ENCODE data around the gene GARRE1.
"Not testable (repeated sequence)": the region's sequence is repeated elsewhere in the genome, so short reads cannot be mapped to it uniquely, and the experiment has no call there.

GARRE1 gene, protein sequence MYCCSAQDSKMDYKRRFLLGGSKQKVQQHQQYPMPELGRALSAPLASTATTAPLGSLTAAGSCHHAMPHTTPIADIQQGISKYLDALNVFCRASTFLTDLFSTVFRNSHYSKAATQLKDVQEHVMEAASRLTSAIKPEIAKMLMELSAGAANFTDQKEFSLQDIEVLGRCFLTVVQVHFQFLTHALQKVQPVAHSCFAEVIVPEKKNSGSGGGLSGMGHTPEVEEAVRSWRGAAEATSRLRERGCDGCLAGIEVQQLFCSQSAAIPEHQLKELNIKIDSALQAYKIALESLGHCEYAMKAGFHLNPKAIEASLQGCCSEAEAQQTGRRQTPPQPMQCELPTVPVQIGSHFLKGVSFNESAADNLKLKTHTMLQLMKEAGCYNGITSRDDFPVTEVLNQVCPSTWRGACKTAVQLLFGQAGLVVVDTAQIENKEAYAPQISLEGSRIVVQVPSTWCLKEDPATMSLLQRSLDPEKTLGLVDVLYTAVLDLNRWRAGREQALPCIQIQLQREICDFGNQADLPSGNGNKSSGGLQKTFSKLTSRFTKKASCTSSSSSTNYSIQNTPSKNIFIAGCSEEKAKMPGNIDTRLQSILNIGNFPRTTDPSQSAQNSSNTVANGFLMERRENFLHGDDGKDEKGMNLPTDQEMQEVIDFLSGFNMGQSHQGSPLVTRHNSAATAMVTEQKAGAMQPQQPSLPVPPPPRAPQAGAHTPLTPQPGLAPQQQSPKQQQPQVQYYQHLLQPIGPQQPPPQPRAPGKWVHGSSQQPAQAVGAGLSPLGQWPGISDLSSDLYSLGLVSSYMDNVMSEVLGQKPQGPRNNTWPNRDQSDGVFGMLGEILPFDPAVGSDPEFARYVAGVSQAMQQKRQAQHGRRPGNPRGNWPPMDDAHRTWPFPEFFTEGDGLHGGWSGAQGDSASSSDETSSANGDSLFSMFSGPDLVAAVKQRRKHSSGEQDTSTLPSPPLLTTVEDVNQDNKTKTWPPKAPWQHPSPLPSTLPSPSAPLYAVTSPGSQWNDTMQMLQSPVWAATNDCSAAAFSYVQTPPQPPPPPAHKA (N-terminal part only)

GRCh38 chr19:34254046-34254697 is at the start of gene GARRE1:
Gene GARRE1 (plus strand): TSS chr19:34254554. CDS start chr19:34300474, 45,920 bp downstream.
- DNase-seq (ENCODE audit: low spot score), result peak; percentile 83

DNA sequence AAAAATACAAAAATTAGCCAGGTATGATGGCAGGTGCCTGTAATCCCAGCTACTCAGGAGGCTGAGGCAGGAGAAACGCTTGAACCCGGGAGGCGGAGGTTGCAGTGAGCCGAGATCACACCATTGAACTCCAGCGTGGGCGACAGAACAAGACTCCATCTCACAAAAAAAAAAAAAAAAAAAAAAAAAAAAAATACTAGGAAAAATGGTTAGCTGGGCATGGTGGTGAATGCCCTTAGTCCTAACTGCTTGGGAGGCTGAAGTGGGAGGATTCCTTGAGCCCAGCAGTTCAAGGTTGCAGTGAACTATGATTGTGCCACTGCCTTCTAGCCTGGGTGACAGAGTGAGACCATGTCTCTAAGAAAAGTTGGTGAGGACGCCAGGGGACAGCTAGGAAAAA is 49.0 kb upstream of the GARRE1 start:
- DNase-seq (ENCODE audit: low spot score), result not testable (repeated sequence)

DNA sequence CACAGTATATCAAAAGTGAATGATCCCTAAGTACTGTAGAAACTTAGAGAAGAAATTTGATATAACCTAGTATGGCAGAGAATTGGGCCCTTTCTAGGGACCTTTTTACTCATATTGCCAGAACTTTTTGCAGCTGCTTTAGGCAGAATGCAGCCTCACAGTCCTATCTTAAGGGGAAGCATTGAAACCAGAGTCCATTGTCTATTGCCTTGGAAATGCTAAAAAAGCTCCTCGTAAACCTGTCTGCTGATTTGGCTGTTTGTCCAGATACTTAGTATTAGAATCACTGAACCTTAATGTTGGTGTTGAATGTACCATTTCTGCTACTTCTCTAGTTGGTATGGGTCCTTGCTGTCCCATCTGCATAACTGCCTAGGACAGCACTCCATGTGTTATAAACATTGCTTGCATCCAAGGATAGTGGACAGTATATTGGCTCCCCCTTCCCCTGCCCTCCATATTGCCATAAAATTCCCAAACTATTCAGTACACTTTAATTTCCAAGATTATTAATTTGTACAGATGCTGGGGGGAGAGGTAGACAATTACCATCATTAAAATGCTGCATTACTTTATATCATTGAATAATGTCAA is 46.0 kb upstream of the GARRE1 start:
- no peak for DNase-seq (ENCODE audit: low spot score)

DNA sequence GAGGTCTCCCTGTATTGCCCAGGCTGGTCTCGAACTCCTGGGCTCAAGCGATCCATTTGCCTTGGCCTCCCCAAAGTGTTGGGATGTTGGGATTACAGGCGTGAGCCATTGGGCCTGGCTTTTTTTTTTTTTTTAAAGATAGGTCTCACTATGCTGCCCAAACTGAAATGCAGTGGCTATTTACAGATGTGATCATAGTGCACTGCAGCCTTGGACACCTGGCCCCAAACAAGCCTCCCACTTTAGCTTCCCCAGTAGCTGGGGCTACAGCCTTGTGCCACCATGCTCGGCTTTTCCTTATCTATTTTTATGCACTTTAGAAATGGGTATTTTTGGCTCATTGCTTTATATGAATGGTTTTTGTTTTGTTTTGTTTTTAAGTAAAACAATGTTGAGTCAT is 44.6 kb upstream of the GARRE1 start:
- DNase-seq (ENCODE audit: low spot score), result no peak

- no peak for DNase-seq (ENCODE audit: low spot score)
Measured at GRCh38 chr19:34213283-34213682, 41.1 kb upstream of the GARRE1 start.

GRCh38 chr19:34214040-34214439 is 40.3 kb upstream of the GARRE1 start:
- DNase-seq (ENCODE audit: low spot score), result no peak

- no peak for DNase-seq (ENCODE audit: low spot score)
Measured at GRCh38 chr19:34215006-34215665, 39.2 kb upstream of the GARRE1 start.

DNA sequence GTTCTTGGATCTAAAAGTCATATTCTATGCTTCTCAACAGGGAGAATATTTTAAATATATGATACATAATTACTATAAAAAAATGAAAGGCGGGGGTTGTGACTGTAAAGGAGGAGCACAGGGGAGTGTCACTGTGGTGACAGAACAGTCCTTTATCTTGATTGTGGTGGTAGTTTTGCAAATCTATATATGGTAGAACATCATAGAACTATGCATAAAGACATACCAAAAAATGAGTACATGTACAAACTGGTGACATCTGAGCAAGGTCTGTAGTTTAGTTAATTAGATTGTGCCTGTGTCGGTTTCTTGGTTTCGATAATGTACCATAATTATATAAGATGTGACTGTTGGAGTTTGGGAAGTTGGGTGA is 38.7 kb upstream of the GARRE1 start:
- DNase-seq (ENCODE audit: low spot score), result no peak

DNA sequence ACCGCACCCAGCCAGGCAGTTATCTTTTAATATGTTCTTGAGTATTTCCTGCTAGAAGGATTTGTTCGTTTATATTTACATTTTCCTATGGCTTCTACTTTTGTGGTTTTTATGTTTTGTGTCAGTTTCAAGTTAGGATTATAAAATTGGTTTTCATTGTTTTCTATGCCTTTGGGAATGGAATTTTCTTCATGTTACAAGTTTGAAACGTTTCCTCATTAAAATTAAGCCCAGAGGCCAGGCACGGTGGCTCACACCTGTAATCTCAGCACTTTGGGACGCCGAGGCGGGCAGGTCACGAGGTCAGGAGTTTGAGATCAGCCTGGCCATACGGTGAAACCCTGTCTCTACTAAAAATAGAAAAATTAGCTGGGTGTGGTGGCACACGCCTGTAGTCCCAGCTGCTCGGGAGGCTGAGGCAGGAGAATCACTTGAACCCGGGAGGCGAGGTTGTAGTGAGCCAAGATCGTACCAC is 37.6 kb upstream of the GARRE1 start:
- not testable (repeated sequence) for DNase-seq (ENCODE audit: low spot score)

- peak; percentile 36 for DNase-seq (ENCODE audit: low spot score)
Measured at GRCh38 chr19:34217952-34218817, 36.2 kb upstream of the GARRE1 start.

GRCh38 chr19:34218818-34219164 is 35.6 kb upstream of the GARRE1 start:
- DNase-seq (ENCODE audit: low spot score), result no peak

DNA sequence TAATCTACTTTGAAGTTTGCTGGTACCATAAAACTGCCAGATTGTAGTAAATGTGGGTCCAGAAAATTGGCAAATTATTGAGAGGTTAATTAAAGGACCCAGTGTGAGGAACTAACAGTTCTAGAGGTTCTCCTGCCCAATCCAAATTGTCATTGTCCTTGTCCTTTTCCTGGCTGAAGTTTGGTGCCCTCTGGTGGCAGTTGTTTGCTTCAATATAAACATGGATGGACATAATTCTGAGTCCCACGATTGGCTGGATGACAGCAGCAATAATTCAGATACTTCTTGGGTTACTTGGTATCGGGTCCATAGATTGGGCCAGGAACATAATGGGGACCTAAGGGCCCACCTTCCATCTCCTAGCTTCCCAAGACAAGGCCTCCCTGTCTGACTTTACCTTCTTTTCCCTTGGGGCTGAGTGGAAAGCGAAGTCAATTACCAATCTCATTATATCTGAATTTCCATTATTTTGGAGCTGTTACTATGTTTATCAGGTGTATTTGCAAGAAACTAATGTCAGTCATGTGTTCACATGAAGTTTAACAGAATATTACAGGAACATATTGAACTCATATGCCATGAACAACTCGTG is 33.8 kb upstream of the GARRE1 start:
- peak; percentile 74 for DNase-seq (ENCODE audit: low spot score)

GRCh38 chr19:34222386-34222785 is 32.0 kb upstream of the GARRE1 start:
- DNase-seq (ENCODE audit: low spot score), result no peak

- DNase-seq (ENCODE audit: low spot score), result no peak
Measured at GRCh38 chr19:34224996-34225658, 29.2 kb upstream of the GARRE1 start.

DNA sequence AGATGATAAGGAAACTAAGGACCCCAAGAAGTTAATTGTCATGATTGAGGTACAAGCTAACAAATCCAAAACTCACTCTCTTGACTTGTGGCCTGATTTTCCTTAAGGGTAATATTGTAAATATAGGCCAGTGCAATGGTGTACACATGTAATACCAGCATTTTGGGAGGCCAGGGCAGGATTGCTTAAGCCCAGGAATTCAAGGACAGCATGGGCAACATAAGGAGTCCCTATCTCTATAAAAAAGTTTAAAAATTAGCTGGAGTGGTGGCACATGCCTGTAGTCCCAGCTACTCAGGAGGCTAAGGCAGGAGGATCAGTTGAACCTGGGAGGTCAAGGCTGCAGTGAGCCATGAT is 28.7 kb upstream of the GARRE1 start:
- DNase-seq (ENCODE audit: low spot score), result no peak

- no peak for DNase-seq (ENCODE audit: low spot score)
Measured at GRCh38 chr19:34226036-34226435, 28.3 kb upstream of the GARRE1 start.

GRCh38 chr19:34228347-34228746 is 26.0 kb upstream of the GARRE1 start:
- DNase-seq (ENCODE audit: low spot score), result no peak

DNA sequence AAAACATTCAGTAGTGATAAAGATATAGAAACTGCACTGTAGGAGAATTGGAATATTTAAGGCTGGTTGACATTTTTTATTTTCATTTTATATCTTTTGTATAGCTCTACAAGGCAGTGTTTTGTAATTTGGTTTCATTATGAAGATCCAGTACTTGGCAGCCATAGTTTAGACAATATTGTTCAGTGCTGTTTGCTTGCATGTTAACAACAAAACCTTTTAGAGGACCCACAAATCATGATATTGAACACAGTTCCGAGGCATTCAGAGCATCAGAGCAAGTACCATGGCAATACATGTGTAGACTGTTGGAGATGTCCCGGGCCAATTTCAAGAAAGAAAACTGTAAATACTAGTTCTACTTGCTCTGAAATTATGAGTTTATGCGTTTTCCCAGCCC is 25.6 kb upstream of the GARRE1 start:
- no peak for DNase-seq (ENCODE audit: low spot score)

- no peak for DNase-seq (ENCODE audit: low spot score)
Measured at GRCh38 chr19:34229721-34230120, 24.6 kb upstream of the GARRE1 start.
